Thymus (tissue), 11 donors: ENCODE measurements around the gene ARL5B. TPM values are rescaled to one million over a fixed set of nuclear protein-coding genes. Genes with fewer than 3 reads are reported as not detected.

Experiments used
- DNase-seq, 9 donors: peaks; one replicate each; pipeline ENCODE4 v3.0.0-alpha.2; 2013; ENCODE audit warnings: low spot score in 9 of 9, low read depth in 6 of 9, missing footprints in 1 of 9
- H3K27ac ChIP-seq, 2 donors: one replicate each; pipeline ENCODE4 v1.5.1; 2013; ENCODE audit warnings: control low read depth in 1 of 2, low read depth in 1 of 2, low read length in 1 of 2, mild to moderate bottlenecking in 1 of 2, moderate library complexity in 1 of 2
- H3K27me3 ChIP-seq, 2 donors: one replicate each; pipeline ENCODE4 v1.5.1; 2013; ENCODE audit warnings: low read length in 1 of 2; ENCODE audit not compliant: control insufficient read depth in 2 of 2, insufficient read depth in 1 of 2
- H3K36me3 ChIP-seq, 2 donors: one replicate each; pipeline ENCODE4 v1.5.1; 2013; ENCODE audit warnings: low read length in 1 of 2, mild to moderate bottlenecking in 1 of 2, moderate library complexity in 1 of 2; ENCODE audit not compliant: control insufficient read depth in 2 of 2, insufficient read depth in 2 of 2
- H3K4me1 ChIP-seq, 2 donors: one replicate each; pipeline ENCODE4 v1.5.1; 2013; ENCODE audit warnings: low read length in 2 of 2; ENCODE audit not compliant: control insufficient read depth in 2 of 2, insufficient read depth in 2 of 2
- H3K4me3 ChIP-seq, 2 donors: one replicate each; pipeline ENCODE4 v1.5.1; 2013; ENCODE audit warnings: low read length in 2 of 2, control low read depth in 1 of 2, mild to moderate bottlenecking in 1 of 2
- H3K9me3 ChIP-seq, 2 donors: one replicate each; pipeline ENCODE4 v1.5.1; 2013; ENCODE audit warnings: low read length in 1 of 2, mild to moderate bottlenecking in 1 of 2; ENCODE audit not compliant: control insufficient read depth in 2 of 2, insufficient read depth in 1 of 2
- WGBS: extraction: QIAGEN DNeasy Blood & Tissue Kit; methylation state at CpG from one replicate; pipeline ENCODE4 v1.1.7; 2013; 5-methylcytosine and 5-hydroxymethylcytosine counted together
- polyA plus RNA-seq: library from polyadenylated mRNA; stranded (reverse); fragments of 200-250 nt; gene quantifications from one replicate; pipeline ENCODE4 v1.2.3, GENCODE V29; 2013
- total RNA-seq: library from RNA; stranded (reverse); fragments of 120-200 nt; gene quantifications from one replicate; pipeline ENCODE4 v1.2.4, GENCODE V29; 2013
- donor health status: healthy.

Gene ARL5B
- total and polyA plus RNA-seq, 2 donors: 8.6 to 16.5 TPM

DNA sequence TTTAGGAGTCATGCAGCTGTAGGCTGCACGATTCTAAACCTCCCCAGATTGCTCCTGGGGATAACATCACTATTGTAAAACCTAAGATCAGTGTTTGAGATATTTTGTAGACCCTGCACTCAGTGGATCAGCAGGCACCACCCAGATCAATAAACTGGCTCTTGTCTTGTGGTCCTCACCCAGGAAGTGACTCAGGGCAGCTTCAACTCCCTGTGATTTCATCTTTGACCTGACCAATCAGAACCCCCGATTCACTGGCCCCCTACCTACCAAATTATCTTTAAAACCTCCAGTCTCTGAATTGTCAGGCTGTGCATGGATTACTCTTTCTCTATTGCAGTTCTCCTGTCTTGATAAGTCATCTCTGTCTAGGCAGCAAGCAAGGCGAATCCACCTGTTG is 25.7 kb downstream of the ARL5B start:
- Histone ChIP-seq H3K4me3 (no peak overlapping the region), H3K9me3 (no peaks in the 10 kb centered on the region), H3K4me1 (peaks cover 0 to 3% of the 10 kb centered on the region in 2 donors), H3K27ac (no peak overlapping the region), H3K27me3 (no peaks in the 10 kb centered on the region), H3K36me3 (peaks cover 0 to 4% of the 10 kb centered on the region in 2 donors)
- WGBS: 78% methylated on average over 3 of the region's 3 CpGs
- DNase-seq: no peak

DNA sequence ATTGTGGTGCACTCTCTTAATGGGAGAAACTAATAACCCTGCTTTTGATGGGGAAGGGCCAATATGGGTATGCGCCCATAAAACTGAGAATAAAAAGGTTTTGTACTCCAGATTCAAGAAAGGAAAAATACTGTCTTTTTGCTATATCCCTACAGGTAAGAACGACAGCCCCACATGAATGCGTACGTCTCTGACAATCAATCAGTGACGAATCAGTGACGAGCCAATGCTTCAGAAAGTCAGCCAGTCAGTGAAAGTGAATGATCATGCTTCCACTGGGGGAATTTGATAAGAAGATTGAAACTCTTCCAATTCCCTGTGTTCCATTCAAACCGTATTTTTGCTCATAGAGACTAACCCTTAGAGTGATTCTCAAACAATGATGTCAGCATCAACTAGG is 26.3 kb downstream of the ARL5B start:
- H3K36me3 ChIP-seq: peaks cover 0 to 4% of the 10 kb centered on the region in 2 donors
- H3K27ac ChIP-seq: no peak overlapping the region
- no peaks in the 10 kb centered on the region for H3K9me3 ChIP-seq
- H3K4me3 ChIP-seq: no peak overlapping the region
- DNase-seq: no peak
- H3K27me3 ChIP-seq: no peaks in the 10 kb centered on the region
- 97% methylated on average over 7 of the region's 7 CpGs for WGBS
- peaks cover 0 to 3% of the 10 kb centered on the region in 2 donors for H3K4me1 ChIP-seq

DNA sequence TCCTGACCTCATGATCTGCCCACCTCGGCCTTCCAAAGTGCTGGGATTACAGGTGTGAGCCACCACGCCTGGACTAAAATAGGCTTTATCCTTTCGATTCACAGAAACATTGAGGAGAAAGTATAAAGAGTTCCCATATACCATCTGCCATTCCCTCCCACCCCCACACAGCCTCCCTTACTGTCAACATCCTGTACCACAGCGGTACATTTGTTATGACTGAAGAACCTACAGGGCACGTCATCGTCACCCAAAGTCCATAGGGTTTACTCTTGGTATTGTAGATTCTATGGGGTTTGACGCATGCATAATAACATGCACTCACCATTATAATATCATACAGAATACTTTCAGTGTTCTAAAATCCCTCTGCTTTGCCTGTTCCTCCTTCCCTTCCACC is 28.0 kb downstream of the ARL5B start:
- no peak for DNase-seq
- Histone ChIP-seq H3K27me3 (no peaks in the 10 kb centered on the region), H3K36me3 (no peaks in the 10 kb centered on the region), H3K27ac (no peak overlapping the region), H3K4me3 (no peak overlapping the region), H3K9me3 (no peaks in the 10 kb centered on the region), H3K4me1 (peaks cover 0 to 3% of the 10 kb centered on the region in 2 donors)
- 98% methylated on average over 7 of the region's 7 CpGs for WGBS

DNA sequence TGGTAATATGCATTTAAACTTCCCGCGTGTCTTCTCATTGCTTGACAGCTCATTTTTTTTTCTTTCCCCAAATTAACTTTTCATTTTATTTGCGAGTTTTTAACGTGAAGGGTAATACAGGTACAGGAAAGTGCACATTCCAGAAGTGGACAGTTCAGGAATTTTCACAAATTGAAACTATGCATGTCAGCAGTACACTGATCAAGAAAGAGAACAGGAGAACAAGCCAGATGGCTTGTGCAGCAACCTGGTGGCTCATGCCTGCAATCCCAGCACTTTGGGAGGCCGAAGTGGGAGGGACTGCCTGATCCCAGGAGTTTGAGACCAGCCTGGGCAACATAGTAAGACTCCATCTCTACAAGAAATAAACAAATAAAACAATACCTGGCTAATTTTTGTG is 28.5 kb downstream of the ARL5B start:
- no peak for DNase-seq
- H3K36me3 ChIP-seq: no peaks in the 10 kb centered on the region
- no peak overlapping the region for H3K4me3 ChIP-seq
- no peaks in the 10 kb centered on the region for H3K27me3 ChIP-seq
- peaks cover 0 to under 1% of the 10 kb centered on the region in 2 donors for H3K4me1 ChIP-seq
- WGBS: 89% methylated on average over 5 of the region's 5 CpGs
- no peaks in the 10 kb centered on the region for H3K9me3 ChIP-seq
- H3K27ac ChIP-seq: no peak overlapping the region

DNA sequence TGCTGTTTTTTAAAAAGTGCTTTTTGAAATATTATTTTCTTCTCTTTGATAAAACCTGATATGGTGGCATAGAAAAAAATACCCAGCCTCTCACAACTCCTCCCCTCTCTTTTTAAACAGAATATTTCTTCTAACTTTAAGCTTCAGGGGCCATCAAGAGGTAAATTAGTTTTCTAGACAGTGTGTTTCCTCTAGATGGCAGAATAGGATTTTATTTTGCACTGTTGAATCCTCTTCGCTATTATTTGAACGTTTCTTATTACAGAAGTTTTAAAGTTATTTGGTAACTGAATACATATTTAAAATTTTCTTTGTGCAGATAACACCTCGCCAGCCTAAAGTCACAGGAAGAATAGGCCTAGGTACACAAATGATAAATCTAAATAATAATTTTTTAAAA is 30.3 kb downstream of the ARL5B start:
- no peaks in the 10 kb centered on the region for H3K27me3 ChIP-seq
- no peak overlapping the region for H3K27ac ChIP-seq
- WGBS: 47% methylated on average over 3 of the region's 3 CpGs
- H3K4me1 ChIP-seq: no peaks in the 10 kb centered on the region
- H3K9me3 ChIP-seq: no peaks in the 10 kb centered on the region
- no peak overlapping the region for H3K4me3 ChIP-seq
- H3K36me3 ChIP-seq: no peaks in the 10 kb centered on the region
- no peak for DNase-seq

DNA sequence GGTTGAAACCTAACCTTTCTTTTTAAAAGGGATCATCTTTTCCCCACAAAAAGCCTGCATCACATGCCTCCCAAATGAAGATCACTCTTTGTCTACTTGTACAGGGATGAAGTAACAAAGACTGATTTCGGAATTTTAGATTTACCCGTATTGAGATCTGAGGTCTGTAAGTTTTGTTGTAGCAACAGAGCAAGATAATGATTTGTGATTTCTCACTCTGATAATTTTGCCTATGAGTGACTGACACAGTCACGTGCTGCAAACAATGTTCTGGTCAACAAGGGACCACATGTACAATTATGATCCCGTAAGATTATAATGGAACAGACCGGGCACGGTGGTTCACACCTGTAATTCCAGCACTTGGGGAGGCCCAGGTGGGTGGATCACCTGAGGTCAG is 31.3 kb downstream of the ARL5B start:
- 95% methylated on average over 6 of the region's 6 CpGs for WGBS
- no peaks in the 10 kb centered on the region for H3K36me3 ChIP-seq
- H3K4me3 ChIP-seq: no peak overlapping the region
- no peaks in the 10 kb centered on the region for H3K4me1 ChIP-seq
- H3K9me3 ChIP-seq: no peaks in the 10 kb centered on the region
- no peak overlapping the region for H3K27ac ChIP-seq
- DNase-seq: no peak
- H3K27me3 ChIP-seq: no peaks in the 10 kb centered on the region

DNA sequence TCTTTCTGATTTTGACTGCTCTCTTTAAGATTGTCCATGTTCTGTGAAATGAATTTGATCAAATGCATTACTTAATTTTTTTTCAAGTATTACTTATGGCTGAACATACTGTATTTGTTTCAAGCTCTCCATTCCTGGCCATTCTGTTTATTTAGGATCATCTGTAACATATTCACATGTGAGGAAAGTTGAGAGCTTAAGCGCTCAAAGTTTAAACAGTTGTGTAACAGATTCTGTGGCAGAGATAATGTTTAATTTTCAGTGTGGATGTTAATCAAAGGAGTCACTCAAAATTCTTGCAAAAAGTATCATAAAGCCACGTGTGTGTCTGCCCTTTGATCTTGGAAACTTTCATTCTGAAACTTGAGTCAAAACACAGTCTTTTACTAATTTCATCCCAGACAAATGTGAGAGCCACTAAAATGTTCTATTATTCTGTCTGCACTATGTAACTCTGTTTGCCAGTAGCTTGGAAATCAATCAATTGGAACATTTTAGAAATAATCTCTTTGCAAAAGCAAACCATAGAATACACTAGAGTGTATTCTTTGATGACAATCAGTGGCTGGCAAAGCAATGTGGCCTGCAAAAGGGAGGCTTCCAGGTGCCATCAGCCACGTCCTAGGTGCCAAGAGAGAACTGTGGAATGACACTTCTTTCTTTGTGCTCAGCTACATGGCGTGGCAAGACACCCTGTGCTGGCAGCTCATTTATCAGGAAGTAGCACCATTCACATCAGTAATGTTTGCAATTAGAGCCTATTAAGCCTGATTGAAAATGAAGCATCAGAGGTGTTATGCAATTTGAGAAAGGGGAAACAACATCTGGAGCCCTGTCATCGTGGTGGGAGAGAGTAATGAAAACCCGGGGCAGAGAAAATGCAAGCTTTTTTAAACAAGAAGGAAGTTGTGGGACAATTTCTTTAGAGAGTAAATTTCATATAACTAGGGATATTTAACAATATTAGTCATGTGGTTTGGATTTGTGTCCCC is 40.9 kb downstream of the ARL5B start:
- 48% methylated on average over 6 of the region's 6 CpGs for WGBS
- no peak for DNase-seq
- Histone ChIP-seq H3K4me3 (no peak overlapping the region), H3K27ac (no peak overlapping the region), H3K36me3 (no peaks in the 10 kb centered on the region), H3K27me3 (no peaks in the 10 kb centered on the region), H3K9me3 (no peaks in the 10 kb centered on the region), H3K4me1 (no peaks in the 10 kb centered on the region)

DNA sequence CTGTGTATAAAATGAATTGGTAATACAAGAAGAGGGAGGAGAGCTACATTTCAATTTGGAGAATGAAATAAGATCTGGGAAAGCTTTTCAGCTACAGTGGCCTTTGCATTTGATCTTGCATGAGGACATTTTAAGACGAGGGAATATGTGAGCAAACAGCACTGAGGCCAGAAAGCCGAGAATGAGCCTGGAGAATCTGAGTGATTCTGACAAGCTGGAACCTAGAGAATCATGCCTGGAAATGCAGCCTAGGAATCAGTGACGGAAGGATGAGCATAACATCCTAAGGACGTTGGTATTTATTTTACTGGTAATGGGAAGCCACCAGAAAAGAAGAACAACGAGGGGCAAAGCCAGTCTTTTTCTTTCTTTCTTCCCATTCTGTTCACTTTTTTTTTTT is 44.3 kb downstream of the ARL5B start:
- H3K36me3 ChIP-seq: no peaks in the 10 kb centered on the region
- no peak overlapping the region for H3K4me3 ChIP-seq
- H3K4me1 ChIP-seq: no peaks in the 10 kb centered on the region
- no peaks in the 10 kb centered on the region for H3K9me3 ChIP-seq
- DNase-seq: no peak
- WGBS: 91% methylated on average over 5 of the region's 5 CpGs
- H3K27ac ChIP-seq: peak overlapping the region in 1 of 2 donors; percentile 70
- H3K27me3 ChIP-seq: no peaks in the 10 kb centered on the region

DNA sequence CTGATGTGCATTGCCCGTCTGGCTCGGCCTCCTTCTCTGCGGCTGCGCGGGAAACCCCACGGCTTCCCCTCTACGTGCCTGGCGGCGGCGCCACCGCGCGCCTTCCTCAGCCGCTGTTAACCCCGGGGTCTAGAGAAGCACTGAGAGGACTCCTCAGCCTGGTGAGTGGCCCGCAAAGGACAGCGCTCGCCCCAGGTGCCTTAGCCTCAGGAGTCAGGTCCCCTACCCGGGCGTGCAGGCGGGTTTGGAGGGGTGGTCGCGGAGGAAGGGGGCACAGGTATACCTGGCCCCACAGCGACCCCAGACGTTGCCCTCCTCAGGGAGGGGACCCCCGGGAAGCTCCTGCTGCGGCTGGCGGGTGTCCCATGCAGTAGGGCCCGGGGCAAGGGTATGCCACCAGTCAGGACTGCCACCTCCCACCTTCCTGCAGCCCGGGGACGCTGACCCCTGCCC is 51.0 kb downstream of the ARL5B start:
- no peak for DNase-seq
- no peaks in the 10 kb centered on the region for H3K36me3 ChIP-seq
- no peaks in the 10 kb centered on the region for H3K27me3 ChIP-seq
- 93% methylated on average over 31 of the region's 31 CpGs for WGBS
- H3K4me3 ChIP-seq: no peak overlapping the region
- H3K27ac ChIP-seq: no peak overlapping the region
- H3K4me1 ChIP-seq: no peaks in the 10 kb centered on the region
- peaks cover 0 to 3% of the 10 kb centered on the region in 2 donors for H3K9me3 ChIP-seq
